Activated gamma-delta T cell treated with anti-CD3 and anti-CD28 coated beads, Interleukin-2, amount 50 U/mL, for 16 hours (primary cell): ENCODE results near the gene MAP3K4.

Experiments
- DNase-seq: peaks from one replicate; pipeline ENCODE4 v3.0.0-alpha.2; 2020; ENCODE audit warnings: low read depth

The MAP3K4 gene

GRCh38 chr6:160991406-160992060 is at the start of gene MAP3K4:
Gene MAP3K4, plus strand, starts transcription at chr6:160991769. Its CDS starts 163 bp downstream, at chr6:160991932.
- peak; percentile 70 for DNase-seq

GRCh38 chr6:160943997-160944396 is 47.6 kb upstream of the MAP3K4 start:
- DNase-seq: no peak

DNA sequence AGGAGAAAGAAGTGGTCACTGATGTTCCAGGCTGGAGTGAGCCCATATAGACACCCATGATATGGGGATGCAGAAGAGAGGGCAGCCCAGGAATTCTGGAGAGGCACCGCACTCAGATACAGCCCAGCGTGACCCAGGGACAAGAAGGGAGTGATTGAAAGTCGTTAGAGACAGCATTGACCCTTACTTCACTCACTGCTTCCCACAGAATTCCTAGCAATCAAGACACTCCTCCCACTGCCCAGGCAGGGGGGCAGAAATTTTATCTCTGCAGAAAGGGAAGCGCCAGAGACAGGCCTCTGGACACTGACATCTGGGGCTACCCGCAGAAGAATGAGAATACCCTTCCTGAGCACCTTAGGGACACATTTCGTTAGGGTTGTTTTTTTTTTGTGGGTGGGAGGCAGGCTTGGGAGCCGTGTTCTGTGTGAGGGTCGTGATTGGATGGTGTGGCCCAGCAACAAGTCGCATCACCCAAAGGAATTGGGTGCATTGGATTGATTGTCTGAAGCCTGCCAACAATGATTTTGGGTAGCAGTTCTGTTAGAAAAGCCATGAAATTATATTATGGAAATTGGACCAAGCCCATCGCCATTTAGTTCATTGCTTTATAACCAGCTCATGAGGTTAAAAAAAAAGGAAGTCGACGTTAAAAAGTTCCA is 45.9 kb upstream of the MAP3K4 start:
- DNase-seq: no peak

GRCh38 chr6:160949531-160949930 is 42.0 kb upstream of the MAP3K4 start:
- no peak for DNase-seq

- DNase-seq: no peak
Observed at GRCh38 chr6:160950507-160950906, 41.1 kb upstream of the MAP3K4 start.

DNA sequence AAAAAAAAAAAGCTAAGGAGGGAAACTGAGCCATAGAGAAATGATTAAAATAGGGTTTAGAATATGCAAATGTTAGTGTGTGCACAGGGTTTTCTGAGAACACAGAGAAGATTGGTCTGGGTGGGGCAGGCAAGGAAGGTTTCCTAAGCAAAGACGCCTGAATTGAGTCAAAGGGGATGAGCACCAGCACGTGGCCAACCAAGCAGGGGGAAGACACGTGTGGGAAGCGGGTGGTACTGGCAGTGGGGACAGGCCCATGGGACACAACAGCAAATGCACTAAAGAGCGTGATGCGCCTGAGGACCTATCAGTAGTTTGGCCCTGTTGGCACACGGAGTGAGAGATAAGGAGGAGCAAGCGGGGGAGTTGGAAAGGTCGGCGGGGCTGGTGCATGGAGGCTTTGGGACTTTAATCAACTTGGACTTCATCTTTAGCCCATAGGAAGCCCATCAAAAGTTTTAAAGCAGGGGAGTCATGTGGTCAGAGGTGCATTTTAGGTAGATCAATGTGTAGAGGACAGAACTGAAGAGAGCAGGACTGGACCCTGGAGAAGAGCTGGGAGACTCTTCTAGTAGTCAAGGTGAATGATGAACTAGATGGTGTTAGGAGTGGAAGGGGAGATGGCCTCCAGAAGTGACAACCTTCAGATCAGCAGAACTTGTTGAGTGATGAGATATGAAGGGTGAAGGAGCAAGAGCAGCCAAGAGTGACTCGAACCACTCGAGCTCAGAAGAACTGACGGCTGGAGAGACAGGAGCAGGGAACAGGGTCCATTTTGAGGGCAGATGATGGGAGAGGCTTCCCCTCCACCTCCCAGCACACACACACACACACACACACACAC is 40.2 kb upstream of the MAP3K4 start:
- DNase-seq: no peak

- no peak for DNase-seq
Observed at GRCh38 chr6:160952633-160953281, 38.8 kb upstream of the MAP3K4 start.

DNA sequence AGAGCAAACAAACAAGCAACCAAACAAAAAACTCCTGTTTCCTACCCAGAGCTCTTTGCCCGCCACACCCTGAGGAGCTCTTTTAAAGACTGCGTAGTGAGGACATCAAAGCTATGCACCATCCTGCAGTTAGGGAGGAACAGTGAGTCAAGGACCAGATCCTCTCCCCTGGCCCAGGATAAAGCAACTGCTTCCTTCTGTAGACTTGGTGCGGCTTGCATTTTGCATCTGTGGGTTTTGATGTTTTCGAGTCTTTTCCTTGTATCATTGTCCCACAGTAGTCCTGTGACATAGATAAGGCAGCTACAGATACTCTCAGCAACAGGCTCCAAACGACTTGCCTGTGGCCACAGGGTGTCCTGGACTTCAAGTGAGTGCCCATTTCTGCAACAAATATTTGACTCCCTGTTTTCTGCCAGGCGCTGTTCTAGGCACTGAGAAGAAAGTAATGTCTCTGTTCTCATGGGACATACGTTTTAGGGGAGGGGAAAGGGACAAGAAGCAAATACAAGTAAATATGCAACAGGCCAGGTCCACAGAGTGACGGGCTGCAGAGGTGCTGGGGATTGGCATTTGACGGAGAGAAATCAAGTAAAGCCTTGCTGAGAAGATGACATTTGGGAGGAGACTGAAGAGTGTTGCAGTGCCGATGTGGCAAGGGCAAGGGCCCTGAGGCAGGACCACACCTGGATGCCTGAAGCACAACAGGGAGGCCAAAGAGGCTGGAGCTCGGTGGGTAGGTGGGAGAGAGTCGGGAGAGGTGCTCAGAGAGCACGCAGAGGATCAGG is 35.9 kb upstream of the MAP3K4 start:
- no peak for DNase-seq

GRCh38 chr6:160956300-160957035 is 35.1 kb upstream of the MAP3K4 start:
- DNase-seq: no peak

DNA sequence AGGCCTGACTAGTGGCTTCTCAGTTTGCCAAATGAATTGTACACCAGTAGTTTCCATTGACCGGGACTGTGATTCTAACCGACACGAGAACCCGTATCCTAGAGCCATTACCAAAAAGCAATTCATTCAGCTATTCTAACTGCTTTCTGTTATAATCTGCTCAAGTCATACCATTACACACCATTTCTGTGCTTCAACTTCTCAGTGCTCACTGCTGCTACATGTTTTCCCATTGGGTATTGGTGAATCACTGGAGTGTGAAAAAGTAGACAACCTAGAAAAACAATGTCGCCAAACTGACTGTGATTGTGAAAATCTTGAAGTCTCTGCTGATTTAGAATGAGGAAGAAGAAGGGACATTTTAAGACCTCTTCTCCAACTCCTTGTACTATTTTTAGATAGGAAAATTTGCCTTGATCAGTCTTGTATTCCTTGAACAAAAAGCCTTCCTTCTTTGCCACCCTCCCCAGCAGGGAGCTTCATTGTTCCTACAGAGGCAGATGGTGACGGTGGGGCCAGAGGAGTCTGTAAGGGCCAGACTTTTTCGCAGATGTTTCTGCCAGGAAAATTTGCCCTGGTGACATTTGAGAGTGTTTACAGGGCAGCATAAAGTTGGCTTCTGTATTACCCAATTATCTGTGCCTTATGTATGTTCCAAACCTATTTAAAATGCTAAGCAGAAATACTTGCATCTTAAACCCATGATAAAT is 31.7 kb upstream of the MAP3K4 start:
- no peak for DNase-seq

DNA sequence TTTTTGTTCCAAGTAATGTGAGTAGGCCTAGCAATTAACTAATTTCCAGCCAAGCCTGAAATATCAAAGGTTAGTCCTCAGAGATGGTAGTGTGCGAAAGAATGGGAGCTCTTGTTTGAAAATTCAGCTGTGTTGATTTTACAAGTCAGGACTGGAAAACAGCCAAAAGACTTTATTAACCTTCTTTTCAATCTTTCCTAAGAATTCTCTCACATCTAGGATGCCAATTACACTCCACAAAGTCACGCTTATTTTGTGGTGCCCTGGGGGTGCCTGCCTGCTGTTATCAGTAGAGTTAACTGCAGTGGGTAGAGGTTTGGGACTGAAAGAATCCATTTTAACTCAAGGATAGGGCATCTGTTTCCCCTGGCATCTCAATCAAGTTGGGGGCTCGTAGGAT is 30.7 kb upstream of the MAP3K4 start:
- no peak for DNase-seq

GRCh38 chr6:160962835-160963623 is 28.5 kb upstream of the MAP3K4 start:
- no peak for DNase-seq

DNA sequence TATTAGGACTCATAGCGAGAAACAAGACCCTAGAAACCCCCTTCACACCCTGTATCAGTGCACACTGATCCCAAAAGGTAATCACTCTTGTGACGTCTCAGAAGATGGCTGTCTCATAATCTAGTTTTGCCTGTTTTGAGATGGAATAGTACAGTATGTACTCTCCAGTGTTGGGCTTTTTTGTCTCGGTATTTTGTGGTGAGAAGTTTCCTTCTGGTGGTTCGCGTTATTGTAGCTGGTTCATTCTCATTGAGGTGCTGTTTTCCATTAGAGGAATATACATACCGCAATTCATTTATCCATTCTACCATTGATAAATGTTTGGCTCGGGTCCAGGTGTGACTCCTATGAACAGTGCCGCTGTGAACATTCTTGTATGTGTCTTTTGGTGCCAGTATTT is 27.9 kb upstream of the MAP3K4 start:
- DNase-seq: no peak

- DNase-seq: no peak
Observed at GRCh38 chr6:160965893-160966292, 25.7 kb upstream of the MAP3K4 start.

- no peak for DNase-seq
Observed at GRCh38 chr6:160966493-160967229, 24.9 kb upstream of the MAP3K4 start.

- no peak for DNase-seq
Observed at GRCh38 chr6:160967351-160967750, 24.2 kb upstream of the MAP3K4 start.

DNA sequence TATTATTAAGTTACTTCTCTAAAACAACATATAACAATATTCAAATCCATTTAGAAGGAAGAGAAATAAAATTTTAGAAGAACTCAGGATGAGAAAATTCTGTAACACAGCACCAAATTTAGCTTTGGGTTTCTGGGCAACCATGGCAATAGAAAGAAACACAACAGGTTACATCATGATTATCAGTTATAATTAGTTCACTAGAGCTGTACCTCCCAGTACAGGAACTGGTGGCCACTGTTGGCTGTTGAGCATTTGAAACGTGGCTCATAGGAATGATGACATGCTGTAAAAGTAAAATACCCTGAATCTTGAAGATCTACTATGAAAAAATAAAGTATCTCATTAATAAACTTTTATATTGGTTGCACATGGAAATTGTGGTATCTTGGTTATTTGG is 23.7 kb upstream of the MAP3K4 start:
- DNase-seq: no peak

GRCh38 chr6:160971171-160971570 is 20.4 kb upstream of the MAP3K4 start:
- DNase-seq: no peak

DNA sequence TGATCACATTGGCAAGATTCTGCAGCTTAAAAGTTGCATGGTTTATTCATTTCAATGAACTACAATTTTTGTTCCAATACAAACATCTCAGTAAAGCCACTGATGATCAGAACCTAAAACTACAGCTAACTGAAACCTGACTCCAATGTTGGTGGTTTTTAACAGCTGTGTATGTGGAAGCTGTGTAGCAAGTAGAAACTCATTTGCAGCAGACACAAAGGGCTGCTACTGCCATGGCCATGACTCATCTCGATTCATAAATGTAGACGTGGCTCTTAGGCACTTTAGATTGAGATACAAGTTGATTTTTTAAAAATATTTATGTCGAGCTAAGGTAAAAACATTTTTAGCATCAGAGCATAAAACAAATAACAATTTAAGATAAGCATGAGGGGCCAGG is 19.5 kb upstream of the MAP3K4 start:
- no peak for DNase-seq
